ENCODE data around the gene TAB3. TPM values are rescaled to one million over a fixed set of nuclear protein-coding genes. Genes with fewer than 3 reads are reported as not detected.
A peak's percentile ranks its signal among the peaks of the same experiment; 100 is the strongest.

TAB3 gene
- total and polyA plus RNA-seq, 9 of the 15 experiments (the other 6 are each of a cell fraction or from before 2014, with no cell fraction given) = 2.4 to 31.1 (median 15.5) TPM

GRCh38 chrX:30889147-30890140 is at the start of gene TAB3 (continued):
- TF ChIP-seq PREB (CRISPR knock-in tag; IDR thresholded peaks at IDR 0.05) = no peak
- no peak for TF ChIP-seq CTCFL (IDR thresholded peaks at IDR 0.05; ENCODE audit: borderline replicate concordance, insufficient read depth, low read depth, low read length, poor library complexity, severe bottlenecking)
- no peak for TF ChIP-seq CREB5 (CRISPR knock-in tag; IDR thresholded peaks at IDR 0.05)
- TF ChIP-seq PKNOX1 (IDR thresholded peaks at IDR 0.05) = no peak
- no peak for TF ChIP-seq ZNF133 (CRISPR knock-in tag; IDR thresholded peaks at IDR 0.05)
- TF ChIP-seq VEZF1 (CRISPR knock-in tag; IDR thresholded peaks at IDR 0.05) = peak; percentile 93
- TF ChIP-seq EZH2 (IDR thresholded peaks at IDR 0.05; ENCODE audit: borderline replicate concordance, low read depth, low read length) = no peak
- no peak for TF ChIP-seq PHB2 (IDR thresholded peaks at IDR 0.05; ENCODE audit: low read depth)
- no peak for TF ChIP-seq ZNF23 (CRISPR knock-in tag; IDR thresholded peaks at IDR 0.05)
- no peak for TF ChIP-seq TARDBP (IDR thresholded peaks at IDR 0.05)
- no peak for TF ChIP-seq MLX (CRISPR knock-in tag; conservative IDR thresholded peaks at IDR 0.05)
- TF ChIP-seq XRCC5 (IDR thresholded peaks at IDR 0.05; ENCODE audit: low read depth, low read length) = no peak
- TF ChIP-seq NELFE (IDR thresholded peaks at IDR 0.05; ENCODE audit: insufficient read depth, insufficient read length) = no peak
- no peak for TF ChIP-seq MCM5 (IDR thresholded peaks at IDR 0.05; ENCODE audit: low read depth)
- no peak for TF ChIP-seq SRSF3 (IDR thresholded peaks at IDR 0.05; ENCODE audit: insufficient read depth, low read length)
- TF ChIP-seq PCBP2 (IDR thresholded peaks at IDR 0.05; ENCODE audit: low read depth, low read length, poor library complexity, severe bottlenecking) = no peak
- TF ChIP-seq ZNF324 (CRISPR knock-in tag; IDR thresholded peaks at IDR 0.05) = no peak
- no peak for TF ChIP-seq TCF7 (IDR thresholded peaks at IDR 0.05; ENCODE audit: borderline replicate concordance)
